Neural cell (in vitro differentiated cells): ENCODE data around the gene TACC2. TPM values are rescaled to one million over a fixed set of nuclear protein-coding genes. Genes with fewer than 3 reads are reported as not detected.

Experiments
- H2AFZ ChIP-seq: fragments of 200-600, 300-800 bp; sonication (generic), shearing (Covaris generic); 2 replicates; pipeline ENCODE4 v1.6.0; 2014; ENCODE audit warnings: low read depth, mild to moderate bottlenecking, antibody characterized with exemption, low read length, moderate library complexity
- H3F3A ChIP-seq: fragments of 200-600 bp; shearing (Covaris generic); 2 replicates; pipeline ENCODE4 v1.6.1; 2016; ENCODE audit warnings: mild to moderate bottlenecking, moderate library complexity, mixed read lengths, antibody characterized with exemption, low read length; ENCODE audit not compliant: insufficient read depth, poor library complexity, severe bottlenecking
- H3K27ac ChIP-seq: fragments of 200-600, 300-800 bp; sonication (generic), shearing (Covaris generic); 2 replicates; pipeline ENCODE4 v1.5.1; 2014; ENCODE audit warnings: mild to moderate bottlenecking, low read length, moderate library complexity
- H3K27me3 ChIP-seq: fragments of 300-800, 200-600 bp; sonication (generic), shearing (Covaris generic); 2 replicates; pipeline ENCODE4 v1.6.0; 2014; ENCODE audit warnings: mild to moderate bottlenecking, low read depth, low read length, moderate library complexity; ENCODE audit not compliant: insufficient read depth
- H3K36me3 ChIP-seq: fragments of 300-800, 200-600 bp; sonication (generic), shearing (Covaris generic); 2 replicates; pipeline ENCODE4 v1.5.1; 2014; ENCODE audit warnings: mild to moderate bottlenecking, antibody characterized with exemption, low read length, moderate library complexity; ENCODE audit not compliant: insufficient read depth
- H3K4me2 ChIP-seq: fragments of 300-800, 200-600 bp; sonication (generic), shearing (Covaris generic); 2 replicates; pipeline ENCODE4 v1.6.0; 2014; ENCODE audit warnings: mild to moderate bottlenecking, low read length
- H3K4me3 ChIP-seq: fragments of 300-800, 200-600 bp; sonication (generic), shearing (Covaris generic); 2 replicates; pipeline ENCODE4 v1.5.1; 2014; ENCODE audit warnings: mild to moderate bottlenecking, low read length, moderate library complexity
- H3K79me2 ChIP-seq: fragments of 200-600 bp; shearing (Covaris generic); replicated peaks from 2 replicates; pipeline ENCODE4 v1.6.0; 2014; ENCODE audit warnings: mild to moderate bottlenecking, low read length, moderate library complexity; ENCODE audit not compliant: insufficient read depth
- H3K9ac ChIP-seq: fragments of 300-800, 200-600 bp; sonication (generic), shearing (Covaris generic); 2 replicates; pipeline ENCODE4 v1.6.1; 2016; ENCODE audit warnings: mild to moderate bottlenecking, low read length, mixed read lengths
- H3K9me2 ChIP-seq: fragments of 200-600 bp; shearing (Covaris generic); 2 replicates; pipeline ENCODE4 v1.6.1; 2016; ENCODE audit warnings: mild to moderate bottlenecking, low read length, mixed read lengths; ENCODE audit not compliant: insufficient read depth
- H3K9me3 ChIP-seq: fragments of 200-600, 300-800 bp; sonication (generic), shearing (Covaris generic); 2 replicates; pipeline ENCODE4 v1.6.1; 2016; ENCODE audit warnings: mild to moderate bottlenecking, mixed run types, low read length, moderate library complexity, mixed read lengths
- H4K20me1 ChIP-seq: fragments of 200-600 bp; shearing (Covaris generic); 2 replicates; pipeline ENCODE4 v1.6.1; 2016; ENCODE audit warnings: mild to moderate bottlenecking, mixed run types; ENCODE audit not compliant: insufficient read depth
- CTCF ChIP-seq: fragments of 450-650 bp; IDR thresholded peaks from 2 replicates; pipeline ENCODE4 v1.5.1; 2014; ENCODE audit warnings: antibody characterized with exemption, mild to moderate bottlenecking, moderate library complexity; ENCODE audit not compliant: poor library complexity, severe bottlenecking
- EP300 ChIP-seq: fragments of 450-650 bp; conservative IDR thresholded peaks from 2 replicates; pipeline ENCODE4 v1.6.1; 2014; ENCODE audit warnings: antibody characterized with exemption, mild to moderate bottlenecking, moderate library complexity; ENCODE audit not compliant: poor library complexity, severe bottlenecking
- EZH2 ChIP-seq: fragments of 200-600, 300-800 bp; shearing (Covaris generic), sonication (generic); IDR thresholded peaks from 2 replicates; pipeline ENCODE4 v1.6.1; 2014; ENCODE audit warnings: antibody characterized with exemption, low read length, borderline replicate concordance, mild to moderate bottlenecking; ENCODE audit not compliant: insufficient read depth, poor library complexity, severe bottlenecking
- MXI1 ChIP-seq: fragments of 450-650 bp; conservative IDR thresholded peaks from 2 replicates; pipeline ENCODE4 v1.6.1; 2014; ENCODE audit warnings: antibody characterized with exemption, mild to moderate bottlenecking; ENCODE audit not compliant: poor library complexity, severe bottlenecking
- POLR2AphosphoS5 ChIP-seq: IDR thresholded peaks from 2 replicates; pipeline ENCODE4 v1.6.1; 2012
- RAD21 ChIP-seq: fragments of 450-650 bp; conservative IDR thresholded peaks from 2 replicates; pipeline ENCODE4 v1.6.1; 2014; ENCODE audit warnings: antibody characterized with exemption, mild to moderate bottlenecking, moderate library complexity
- SMC3 ChIP-seq: fragments of 450-650 bp; conservative IDR thresholded peaks from 2 replicates; pipeline ENCODE4 v1.6.1; 2014; ENCODE audit warnings: antibody characterized with exemption, mild to moderate bottlenecking, moderate library complexity; ENCODE audit not compliant: poor library complexity
- TAF1 ChIP-seq: IDR thresholded peaks from 2 replicates; pipeline ENCODE4 v1.6.1; 2012; ENCODE audit warnings: low read depth
- polyA plus RNA-seq: library from polyadenylated mRNA; depleted of rRNA; stranded (reverse); fragments of >200 nt; gene quantifications from 2 replicates; pipeline ENCODE4 v1.2.3, GENCODE V29; 2014
- TF ChIP-seq, protein P1 (sequence below): IDR thresholded peaks from 2 replicates; pipeline ENCODE4 v1.6.1; 2012; ENCODE audit warnings: borderline replicate concordance

Gene TACC2
- polyA plus RNA-seq, 1 donor from 2014 or later = 17.6 TPM

DNA sequence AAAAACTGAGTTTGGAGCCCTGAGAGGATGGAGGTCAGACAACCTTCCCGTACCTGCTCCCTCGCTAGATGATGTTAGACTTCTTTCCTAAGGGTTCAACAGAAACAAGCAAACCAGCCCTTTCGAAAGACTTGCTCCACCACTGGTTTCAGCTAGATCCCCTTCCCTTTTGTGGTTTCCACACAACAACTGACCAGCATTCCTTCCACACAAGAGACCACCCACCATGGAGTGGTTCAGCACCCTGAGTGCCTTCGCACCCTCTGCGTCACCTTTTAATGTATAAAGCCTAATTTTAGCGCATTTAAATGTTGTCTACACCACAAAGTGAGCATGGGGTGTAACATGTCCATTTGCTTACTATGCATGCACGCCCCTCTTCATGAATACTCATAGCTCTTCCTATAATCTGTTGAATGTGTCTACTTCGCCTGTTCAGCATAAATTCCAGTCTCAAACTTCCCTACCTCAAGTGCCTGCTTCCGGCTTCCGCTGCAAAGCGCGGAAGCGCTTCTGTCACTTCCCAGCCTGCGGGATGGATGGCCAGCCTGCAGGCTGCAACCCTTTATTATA lies 69.0 kb downstream of the TACC2 start:
- H3K4me3 ChIP-seq = no peak overlapping the region
- H3K79me2 ChIP-seq = no peaks in the 10 kb centered on the region
- H3K27ac ChIP-seq = no peak overlapping the region
- no peaks in the 10 kb centered on the region for H3K36me3 ChIP-seq
- H3K9me2 ChIP-seq = no peaks in the 10 kb centered on the region
- no peaks in the 10 kb centered on the region for H3F3A ChIP-seq
- H3K9ac ChIP-seq = no peak overlapping the region
- TF ChIP-seq, protein P1, sequence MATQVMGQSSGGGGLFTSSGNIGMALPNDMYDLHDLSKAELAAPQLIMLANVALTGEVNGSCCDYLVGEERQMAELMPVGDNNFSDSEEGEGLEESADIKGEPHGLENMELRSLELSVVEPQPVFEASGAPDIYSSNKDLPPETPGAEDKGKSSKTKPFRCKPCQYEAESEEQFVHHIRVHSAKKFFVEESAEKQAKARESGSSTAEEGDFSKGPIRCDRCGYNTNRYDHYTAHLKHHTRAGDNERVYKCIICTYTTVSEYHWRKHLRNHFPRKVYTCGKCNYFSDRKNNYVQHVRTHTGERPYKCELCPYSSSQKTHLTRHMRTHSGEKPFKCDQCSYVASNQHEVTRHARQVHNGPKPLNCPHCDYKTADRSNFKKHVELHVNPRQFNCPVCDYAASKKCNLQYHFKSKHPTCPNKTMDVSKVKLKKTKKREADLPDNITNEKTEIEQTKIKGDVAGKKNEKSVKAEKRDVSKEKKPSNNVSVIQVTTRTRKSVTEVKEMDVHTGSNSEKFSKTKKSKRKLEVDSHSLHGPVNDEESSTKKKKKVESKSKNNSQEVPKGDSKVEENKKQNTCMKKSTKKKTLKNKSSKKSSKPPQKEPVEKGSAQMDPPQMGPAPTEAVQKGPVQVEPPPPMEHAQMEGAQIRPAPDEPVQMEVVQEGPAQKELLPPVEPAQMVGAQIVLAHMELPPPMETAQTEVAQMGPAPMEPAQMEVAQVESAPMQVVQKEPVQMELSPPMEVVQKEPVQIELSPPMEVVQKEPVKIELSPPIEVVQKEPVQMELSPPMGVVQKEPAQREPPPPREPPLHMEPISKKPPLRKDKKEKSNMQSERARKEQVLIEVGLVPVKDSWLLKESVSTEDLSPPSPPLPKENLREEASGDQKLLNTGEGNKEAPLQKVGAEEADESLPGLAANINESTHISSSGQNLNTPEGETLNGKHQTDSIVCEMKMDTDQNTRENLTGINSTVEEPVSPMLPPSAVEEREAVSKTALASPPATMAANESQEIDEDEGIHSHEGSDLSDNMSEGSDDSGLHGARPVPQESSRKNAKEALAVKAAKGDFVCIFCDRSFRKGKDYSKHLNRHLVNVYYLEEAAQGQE = no peak
- TF ChIP-seq EZH2 = no peak
- H3K4me2 ChIP-seq = no peak overlapping the region
- no peaks in the 10 kb centered on the region for H4K20me1 ChIP-seq
- no peaks in the 10 kb centered on the region for H3K27me3 ChIP-seq
- no peak overlapping the region for H2AFZ ChIP-seq
- no peaks in the 10 kb centered on the region for H3K9me3 ChIP-seq

GRCh38 chr10:122060250-122060649 lies 71.3 kb downstream of the TACC2 start:
- H3K9me3 ChIP-seq = no peaks in the 10 kb centered on the region
- no peak overlapping the region for H3K27ac ChIP-seq
- no peak overlapping the region for H3K9ac ChIP-seq
- no peaks in the 10 kb centered on the region for H3K79me2 ChIP-seq
- H3K4me3 ChIP-seq = no peak overlapping the region
- TF ChIP-seq TAF1 (no peak), POLR2AphosphoS5 (no peak), SMC3 (no peak), CTCF (no peak), RAD21 (no peak), EZH2 (no peak), MXI1 (no peak), EP300 (no peak)
- TF ChIP-seq, protein P1 = no peak
- no peak overlapping the region for H3K4me2 ChIP-seq
- no peaks in the 10 kb centered on the region for H3K36me3 ChIP-seq
- no peaks in the 10 kb centered on the region for H3F3A ChIP-seq
- no peaks in the 10 kb centered on the region for H3K27me3 ChIP-seq
- H4K20me1 ChIP-seq = no peaks in the 10 kb centered on the region
- no peaks in the 10 kb centered on the region for H3K9me2 ChIP-seq
- H2AFZ ChIP-seq = no peak overlapping the region
